ENCODE measurements around the gene FADS1.

DNA sequence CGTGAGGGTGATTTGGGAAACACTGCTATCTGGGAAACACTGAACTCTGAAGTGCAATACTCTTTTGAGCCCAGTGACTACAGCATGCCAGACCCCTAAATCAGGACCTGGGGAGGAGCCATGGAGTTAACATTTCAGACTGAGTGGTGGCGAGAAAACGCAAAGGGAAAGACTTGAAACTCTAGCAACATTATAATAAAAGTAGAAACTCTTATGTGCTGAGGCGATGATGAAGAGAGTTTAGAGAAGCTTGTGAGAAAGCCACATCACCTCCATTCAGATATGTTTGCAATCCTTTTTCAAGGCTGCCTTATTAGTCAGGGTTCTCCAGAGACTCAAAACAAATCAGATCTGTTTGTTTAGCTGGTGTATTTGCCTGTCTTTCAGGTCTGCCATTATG, 22.2 kb downstream of the FADS1 start:
- TF ChIP-seq, protein P1, sequence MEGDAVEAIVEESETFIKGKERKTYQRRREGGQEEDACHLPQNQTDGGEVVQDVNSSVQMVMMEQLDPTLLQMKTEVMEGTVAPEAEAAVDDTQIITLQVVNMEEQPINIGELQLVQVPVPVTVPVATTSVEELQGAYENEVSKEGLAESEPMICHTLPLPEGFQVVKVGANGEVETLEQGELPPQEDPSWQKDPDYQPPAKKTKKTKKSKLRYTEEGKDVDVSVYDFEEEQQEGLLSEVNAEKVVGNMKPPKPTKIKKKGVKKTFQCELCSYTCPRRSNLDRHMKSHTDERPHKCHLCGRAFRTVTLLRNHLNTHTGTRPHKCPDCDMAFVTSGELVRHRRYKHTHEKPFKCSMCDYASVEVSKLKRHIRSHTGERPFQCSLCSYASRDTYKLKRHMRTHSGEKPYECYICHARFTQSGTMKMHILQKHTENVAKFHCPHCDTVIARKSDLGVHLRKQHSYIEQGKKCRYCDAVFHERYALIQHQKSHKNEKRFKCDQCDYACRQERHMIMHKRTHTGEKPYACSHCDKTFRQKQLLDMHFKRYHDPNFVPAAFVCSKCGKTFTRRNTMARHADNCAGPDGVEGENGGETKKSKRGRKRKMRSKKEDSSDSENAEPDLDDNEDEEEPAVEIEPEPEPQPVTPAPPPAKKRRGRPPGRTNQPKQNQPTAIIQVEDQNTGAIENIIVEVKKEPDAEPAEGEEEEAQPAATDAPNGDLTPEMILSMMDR (IDR thresholded peaks at IDR 0.05; ENCODE audit: low read depth, low read length, poor library complexity, severe bottlenecking): no peak
- TF ChIP-seq EZH2phosphoT487 (IDR thresholded peaks at IDR 0.05; ENCODE audit: borderline replicate concordance, low read length): no peak
